Esophagus mucosa (tissue), 1 donor: ENCODE data around the gene ZNF267. TPM values are rescaled to one million over a fixed set of nuclear protein-coding genes. Genes with fewer than 3 reads are reported as not detected.
"Not testable (repeated sequence)": the region's sequence is repeated elsewhere in the genome, so short reads cannot be mapped to it uniquely, and the experiment has no call there.

Experiments
- ATAC-seq: fragments of 200-7000 bp; cut with Tn5 transposase; one replicate; pipeline ENCODE4 v1.9.1; 2020
- total RNA-seq: library from RNA; stranded (reverse); gene quantifications from one replicate; pipeline ENCODE4 v1.2.4, GENCODE V29; 2023
- donor health status: DM: yes; HTN: yes; CAD: no.

Gene ZNF267
- total RNA-seq, 1 donor from 2014 or later, result 10.4 TPM

DNA sequence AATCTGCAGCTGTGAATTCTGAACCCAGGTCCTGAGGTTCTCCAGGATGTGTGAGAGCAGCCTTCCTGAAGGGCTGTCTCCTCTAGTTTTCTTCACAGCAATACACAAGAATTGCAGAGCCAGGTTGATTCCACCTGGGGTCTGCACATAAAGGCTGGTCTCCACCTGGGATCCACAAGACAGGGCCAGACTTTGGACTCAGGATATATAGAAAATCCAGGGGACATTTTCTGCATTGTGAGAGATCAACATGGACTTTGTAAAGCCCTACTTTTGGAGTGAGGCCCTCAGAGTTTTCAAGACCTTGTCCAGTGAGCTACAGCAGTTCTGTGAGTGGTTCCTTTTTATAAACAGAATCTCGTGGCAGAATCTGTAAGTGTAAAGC lies 6.3 kb downstream of the ZNF267 start:
- ATAC-seq, result no peak

DNA sequence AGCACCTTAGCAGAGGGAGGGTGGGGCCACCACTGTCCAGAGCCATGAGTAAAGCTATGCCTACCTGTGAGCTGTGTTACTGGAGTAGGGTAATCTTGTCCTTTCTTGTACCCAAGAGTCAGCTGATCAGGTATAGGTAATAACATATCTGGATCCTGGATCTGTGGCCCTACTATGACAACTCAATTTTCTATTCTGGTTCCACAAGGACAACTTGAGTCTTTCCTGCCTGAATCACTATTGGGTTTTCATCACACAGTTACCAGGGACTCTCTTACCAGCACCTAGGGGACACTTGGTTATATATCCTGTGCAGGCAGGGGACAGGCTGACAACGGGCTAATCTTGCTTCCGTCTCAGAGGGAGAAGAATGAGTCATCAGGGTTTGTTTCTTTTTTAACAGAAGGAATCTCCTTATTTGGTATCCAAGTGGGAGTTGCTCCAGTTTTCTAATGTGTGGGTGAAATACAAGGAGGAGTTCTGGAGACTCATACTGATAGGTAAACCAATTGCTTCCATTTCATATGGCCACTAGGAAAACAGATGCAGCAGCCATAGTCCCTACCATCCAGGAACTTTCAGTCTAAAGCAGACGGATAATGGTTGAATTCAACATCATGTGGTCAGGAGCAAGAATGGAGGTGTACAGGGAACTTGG lies 6.8 kb downstream of the ZNF267 start:
- peak; percentile 82 for ATAC-seq

DNA sequence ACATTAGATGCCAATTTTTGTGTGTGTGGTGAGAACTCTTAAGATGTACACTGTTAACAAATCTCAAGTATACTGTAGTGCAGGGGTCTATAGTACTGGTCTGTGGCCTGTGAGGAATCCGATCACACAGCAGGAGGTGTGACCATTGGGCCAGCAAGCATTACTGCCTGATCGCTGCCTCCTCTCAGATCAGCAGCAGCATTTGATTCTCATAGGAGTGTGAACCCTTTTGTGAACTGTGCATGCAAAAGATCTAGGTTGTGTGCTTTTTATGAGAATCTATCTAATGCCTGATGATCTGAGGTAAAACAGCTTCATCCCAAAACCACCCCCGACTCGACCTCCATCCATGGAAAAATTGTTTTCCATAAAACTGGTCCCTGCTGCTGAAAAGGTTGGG lies 12.6 kb downstream of the ZNF267 start:
- ATAC-seq, result no peak

DNA sequence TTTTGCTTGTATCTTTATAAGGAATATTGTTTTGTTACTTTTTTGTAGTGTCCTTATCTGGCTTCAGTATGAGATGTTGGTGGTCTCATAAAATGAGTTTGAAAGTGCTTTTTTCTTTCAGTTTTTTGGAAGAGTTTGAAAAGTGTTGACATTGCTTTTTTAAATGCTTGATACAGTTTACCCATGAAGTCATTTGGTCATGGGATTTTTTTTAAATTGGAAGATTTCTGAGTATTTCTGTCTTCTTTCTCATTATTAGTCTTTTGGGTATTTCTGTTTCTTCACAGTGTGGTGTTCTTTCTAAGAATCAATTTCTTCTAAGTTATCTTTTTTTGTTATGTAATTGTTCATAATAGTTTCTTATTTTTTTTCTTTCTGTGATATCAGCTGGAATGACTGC lies 15.1 kb downstream of the ZNF267 start:
- ATAC-seq, result no peak

DNA sequence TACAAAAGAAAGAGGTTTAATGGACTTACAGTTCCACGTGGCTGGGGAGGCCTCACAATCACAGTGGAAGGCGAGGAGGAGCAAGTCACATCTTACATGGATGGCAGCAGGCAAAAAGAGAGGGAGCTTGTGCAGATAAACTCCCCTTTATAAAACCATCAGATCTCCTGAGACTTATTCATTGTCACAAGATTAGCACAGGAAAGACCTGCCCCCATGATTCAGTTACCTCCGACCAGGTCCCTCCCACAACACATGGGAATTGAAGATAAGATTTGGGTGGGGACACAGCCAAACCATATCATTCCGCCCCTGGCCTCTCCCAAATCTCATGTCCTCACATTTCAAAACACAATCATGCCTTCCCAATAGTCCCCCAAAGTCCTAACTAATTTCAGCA lies 18.5 kb downstream of the ZNF267 start:
- ATAC-seq, result not testable (repeated sequence)

DNA sequence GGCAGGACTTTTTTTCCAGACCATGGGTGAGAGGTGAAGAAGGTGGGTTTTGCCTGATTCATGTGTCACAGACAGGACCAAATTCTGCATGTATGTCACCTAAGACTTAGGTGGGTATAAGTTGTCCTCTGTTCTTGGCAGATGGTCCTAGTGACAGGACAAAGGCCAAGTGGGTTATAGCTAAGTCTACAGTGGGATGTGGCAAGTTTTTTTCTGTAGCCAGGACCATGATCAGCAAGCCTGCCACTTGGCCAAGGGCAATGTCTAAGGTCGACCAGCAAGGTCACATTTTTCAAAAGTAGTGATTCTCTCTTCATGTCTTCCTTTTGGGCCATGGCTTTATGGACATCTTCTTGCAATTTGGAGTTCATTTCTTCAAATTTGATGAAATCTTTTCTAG lies 20.2 kb downstream of the ZNF267 start:
- ATAC-seq, result no peak

DNA sequence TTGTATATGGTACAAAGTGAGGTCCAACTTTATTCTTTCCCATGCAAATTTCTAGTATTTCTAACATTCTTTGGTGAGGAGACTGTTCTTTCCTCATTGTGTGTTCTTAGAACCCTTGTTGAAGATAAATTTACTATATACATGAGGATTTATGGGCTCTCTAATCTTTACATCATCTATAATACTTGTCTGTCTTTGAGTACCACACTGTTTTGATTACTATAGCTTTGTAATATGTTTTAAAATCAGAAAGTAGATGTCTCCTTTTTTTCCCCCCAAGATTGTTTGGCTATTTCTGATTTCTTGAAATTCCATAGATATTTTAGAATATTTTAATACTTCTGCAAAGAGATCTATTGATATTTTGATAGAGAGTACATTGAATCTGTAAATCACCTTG lies 23.7 kb downstream of the ZNF267 start:
- no peak for ATAC-seq

DNA sequence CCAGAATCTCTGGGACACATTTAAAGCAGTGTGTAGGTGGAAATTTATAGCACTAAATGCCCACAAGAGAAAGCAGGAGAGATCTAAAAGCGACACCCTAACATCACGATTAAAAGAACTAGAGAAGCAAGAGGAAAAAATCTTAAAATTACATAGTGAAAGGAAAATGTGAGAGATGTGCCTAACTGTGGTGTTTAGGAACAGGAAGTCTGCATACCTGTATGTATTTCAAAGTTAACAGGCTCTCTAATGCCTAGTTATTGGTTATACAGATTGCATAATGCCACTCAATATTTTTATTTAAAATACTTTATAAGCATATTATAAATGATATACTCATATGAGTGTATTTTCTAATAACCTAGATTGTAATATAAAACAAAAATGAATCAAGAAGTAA lies 25.9 kb downstream of the ZNF267 start:
- ATAC-seq, result no peak

DNA sequence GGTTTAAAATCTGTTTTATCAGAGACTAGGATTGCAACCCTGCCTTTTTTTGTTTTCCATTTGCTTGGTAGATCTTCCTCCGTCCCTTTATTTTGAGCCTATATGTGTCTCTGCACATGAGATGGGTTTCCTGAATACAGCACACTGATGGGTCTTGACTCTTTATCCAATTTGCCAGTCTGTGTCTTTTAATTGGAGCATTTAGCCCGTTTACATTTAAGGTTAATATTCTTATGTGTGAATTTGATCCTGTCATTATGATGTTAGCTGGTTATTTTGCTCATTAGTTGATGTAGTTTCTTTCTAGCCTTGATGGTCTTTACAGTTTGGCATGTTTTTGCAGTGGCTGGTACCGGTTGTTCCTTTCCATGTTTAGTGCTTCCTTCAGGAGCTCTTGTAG lies 31.0 kb downstream of the ZNF267 start:
- not testable (repeated sequence) for ATAC-seq

DNA sequence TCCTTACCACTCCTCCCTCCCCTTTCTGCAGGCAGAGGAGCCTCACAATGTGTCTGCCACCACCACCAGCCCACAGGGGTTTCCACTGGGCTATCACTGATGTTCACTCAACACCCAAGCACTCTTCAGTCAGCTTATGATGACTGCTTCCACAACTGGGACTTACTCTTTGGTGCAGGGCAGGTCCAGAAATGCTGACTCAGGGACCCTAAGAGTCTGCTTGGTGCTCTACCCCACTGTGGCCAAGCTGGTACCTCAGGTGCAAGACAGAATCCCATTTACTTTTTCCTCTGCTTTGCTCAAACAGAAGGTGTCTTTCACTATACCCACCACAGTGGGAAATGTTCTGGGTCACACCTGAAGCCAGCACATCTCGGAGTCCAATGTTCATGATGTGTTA lies 40.1 kb downstream of the ZNF267 start:
- no peak for ATAC-seq

DNA sequence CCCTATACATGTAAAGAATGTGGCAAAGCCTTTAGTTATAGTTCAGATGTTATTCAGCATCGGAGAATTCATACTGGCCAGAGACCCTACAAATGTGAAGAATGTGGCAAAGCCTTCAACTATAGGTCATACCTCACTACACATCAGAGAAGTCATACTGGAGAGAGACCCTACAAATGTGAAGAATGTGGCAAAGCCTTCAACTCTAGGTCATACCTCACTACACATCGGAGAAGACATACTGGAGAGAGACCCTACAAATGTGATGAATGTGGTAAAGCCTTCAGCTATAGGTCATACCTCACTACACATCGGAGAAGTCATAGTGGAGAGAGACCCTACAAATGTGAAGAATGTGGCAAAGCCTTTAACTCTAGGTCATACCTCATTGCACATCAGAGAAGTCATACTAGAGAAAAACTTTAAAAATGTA lies 42.5 kb downstream of the ZNF267 start:
- no peak for ATAC-seq

DNA sequence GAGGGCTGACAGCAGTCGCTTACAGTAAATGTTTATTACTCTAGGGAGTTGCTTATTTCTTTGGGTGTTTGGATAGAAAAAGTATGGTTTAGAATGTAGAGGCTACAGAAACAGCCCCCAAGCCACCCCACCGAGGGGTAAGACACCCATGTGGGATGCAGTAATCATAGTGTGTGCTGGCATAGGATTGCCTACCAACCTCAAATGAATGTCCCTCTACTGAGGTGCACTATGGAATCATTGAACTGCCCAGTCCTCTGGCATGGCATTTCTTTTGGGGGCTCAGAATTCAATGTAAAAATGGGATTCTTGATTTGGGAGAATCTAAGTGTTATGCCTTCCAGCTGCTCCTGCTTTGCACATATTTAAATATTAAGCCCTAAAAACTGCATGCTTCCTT lies 46.8 kb downstream of the ZNF267 start:
- ATAC-seq, result no peak

DNA sequence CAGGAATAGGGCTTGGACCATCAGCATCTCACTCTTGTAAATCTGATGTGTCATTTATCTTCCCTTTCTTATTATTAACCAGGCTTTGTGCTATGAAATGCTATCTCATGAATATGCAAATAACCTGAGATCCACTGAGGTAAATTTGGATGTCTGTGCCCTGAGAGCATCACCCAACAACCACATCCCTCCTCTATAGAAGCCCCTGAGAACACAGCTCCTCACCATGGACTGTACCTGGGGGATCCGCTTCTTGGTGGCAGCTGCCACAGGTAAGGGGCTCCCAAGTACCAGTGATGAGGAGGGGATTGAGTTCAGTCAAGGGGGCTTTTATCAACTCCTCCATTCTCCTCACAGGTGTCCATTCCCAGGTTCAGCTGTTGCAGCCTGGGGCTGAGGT lies 78.2 kb downstream of the ZNF267 start:
- ATAC-seq, result not testable (repeated sequence)

DNA sequence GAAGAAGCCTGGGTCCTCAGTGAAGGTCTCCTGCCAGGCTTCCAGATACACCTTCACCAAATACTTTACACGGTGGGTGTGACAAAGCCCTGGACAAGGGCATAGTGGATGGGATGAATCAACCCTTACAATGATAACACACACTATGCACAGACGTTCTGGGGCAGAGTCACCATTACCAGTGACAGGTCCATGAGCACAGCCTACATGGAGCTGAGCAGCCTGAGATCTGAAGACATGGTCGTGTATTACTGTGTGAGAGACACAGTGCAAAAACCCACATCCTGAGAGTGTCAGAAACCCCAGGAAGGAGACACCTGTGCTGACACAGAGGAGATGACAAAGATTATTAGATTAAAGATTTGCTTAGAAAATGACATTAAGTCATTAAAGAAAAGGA lies 78.6 kb downstream of the ZNF267 start:
- not testable (repeated sequence) for ATAC-seq

DNA sequence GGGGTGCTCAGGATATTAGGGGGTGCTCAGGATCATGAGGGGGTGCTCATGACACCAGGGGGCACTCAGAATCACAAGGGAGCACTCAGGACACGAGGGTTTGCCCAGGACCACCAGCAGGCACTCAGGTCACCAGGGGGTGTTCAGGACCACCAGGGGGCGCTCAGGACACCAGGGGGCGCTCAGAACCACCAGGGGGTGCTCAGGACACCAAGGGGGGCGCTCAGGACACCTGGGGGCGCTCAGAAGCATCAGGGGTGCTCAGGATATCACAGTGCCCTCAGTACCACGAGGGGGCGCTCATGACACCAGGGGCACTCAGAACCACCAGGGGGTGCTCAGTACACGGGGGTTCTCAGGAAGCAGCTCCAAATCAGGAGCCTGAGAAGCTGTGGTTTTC lies 82.6 kb downstream of the ZNF267 start:
- ATAC-seq, result not testable (repeated sequence)

DNA sequence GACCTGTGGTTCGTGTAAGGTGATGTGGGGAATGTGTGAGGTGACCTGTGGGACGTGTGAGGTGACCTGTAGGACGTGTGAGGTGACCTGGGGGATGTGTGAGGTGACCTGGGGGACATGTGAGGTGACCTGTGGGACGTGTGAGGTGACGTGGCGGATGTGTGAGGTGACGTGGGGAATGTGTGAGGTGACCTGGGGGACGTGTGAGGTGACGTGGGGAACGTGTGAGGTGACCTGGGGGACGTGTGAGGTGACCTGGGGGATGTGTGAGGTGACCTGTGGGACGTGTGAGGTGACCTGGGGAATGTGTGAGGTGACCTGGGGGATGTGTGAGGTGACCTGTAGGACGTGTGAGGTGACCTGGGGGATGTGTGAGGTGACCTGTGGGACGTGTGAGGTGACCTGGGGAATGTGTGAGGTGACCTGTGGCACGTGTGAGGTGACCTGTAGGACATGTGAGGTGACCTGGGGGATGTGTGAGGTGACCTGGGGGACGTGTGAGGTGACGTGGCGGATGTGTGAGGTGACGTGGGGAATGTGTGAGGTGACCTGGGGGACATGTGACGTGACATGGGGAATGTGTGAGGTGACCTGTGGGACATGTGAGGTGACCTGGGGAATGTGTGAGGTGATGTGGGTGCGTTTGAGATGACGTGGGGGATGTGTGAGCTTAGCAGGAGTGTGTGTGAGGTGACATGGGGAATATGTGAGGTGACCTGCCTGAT lies 86.7 kb downstream of the ZNF267 start:
- not testable (repeated sequence) for ATAC-seq
